Transverse colon (tissue), 4 donors: ENCODE data around the gene ARHGAP20.

Experiments used
- POLR2A ChIP-seq: fragments of 450-650 bp; IDR thresholded peaks from one replicate; pipeline ENCODE4 v1.6.1; 2016; ENCODE audit warnings: antibody characterized with exemption, mild to moderate bottlenecking, moderate library complexity
- POLR2AphosphoS5 ChIP-seq, 3 donors: sonication (generic); formaldehyde crosslinking; IDR thresholded peaks; one replicate each; pipeline ENCODE4 v1.6.1; 2016; ENCODE audit warnings: antibody characterized with exemption in 3 of 3
- TF ChIP-seq, protein P1 (sequence below), 5 experiments: fragments of 200-600 bp in 3 of 5; fragments of 450-650 bp in 2 of 5; sonication (generic) in 3 of 5; IDR thresholded peaks; 1 replicate in 2 of 5; 2 replicates in 3 of 5; pipeline ENCODE4 v1.5.1; 2016 to 2017; ENCODE audit warnings: antibody characterized with exemption in 5 of 5, inconsistent platforms in 3 of 5, mild to moderate bottlenecking in 2 of 5, moderate library complexity in 1 of 5

DNA sequence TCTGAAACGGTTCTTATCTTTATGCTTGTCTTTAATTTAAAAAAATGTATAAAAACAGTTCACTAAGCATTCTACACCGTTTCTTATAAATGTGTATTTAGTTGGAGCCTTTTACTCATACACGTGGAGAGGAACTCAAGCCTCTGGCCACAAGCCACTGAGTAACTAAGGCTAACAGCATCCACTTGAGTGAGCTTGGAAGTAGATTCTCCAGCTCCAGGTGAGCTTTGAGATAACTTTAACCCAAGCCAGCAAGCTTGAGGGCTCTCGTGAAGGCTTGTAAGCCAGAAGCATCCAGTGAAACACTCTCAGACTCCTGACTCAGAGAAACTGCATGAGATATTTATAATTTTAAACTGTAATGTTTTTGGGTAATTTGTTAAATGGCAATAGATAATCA is 82.6 kb downstream of the ARHGAP20 start:
- TF ChIP-seq, protein P1, sequence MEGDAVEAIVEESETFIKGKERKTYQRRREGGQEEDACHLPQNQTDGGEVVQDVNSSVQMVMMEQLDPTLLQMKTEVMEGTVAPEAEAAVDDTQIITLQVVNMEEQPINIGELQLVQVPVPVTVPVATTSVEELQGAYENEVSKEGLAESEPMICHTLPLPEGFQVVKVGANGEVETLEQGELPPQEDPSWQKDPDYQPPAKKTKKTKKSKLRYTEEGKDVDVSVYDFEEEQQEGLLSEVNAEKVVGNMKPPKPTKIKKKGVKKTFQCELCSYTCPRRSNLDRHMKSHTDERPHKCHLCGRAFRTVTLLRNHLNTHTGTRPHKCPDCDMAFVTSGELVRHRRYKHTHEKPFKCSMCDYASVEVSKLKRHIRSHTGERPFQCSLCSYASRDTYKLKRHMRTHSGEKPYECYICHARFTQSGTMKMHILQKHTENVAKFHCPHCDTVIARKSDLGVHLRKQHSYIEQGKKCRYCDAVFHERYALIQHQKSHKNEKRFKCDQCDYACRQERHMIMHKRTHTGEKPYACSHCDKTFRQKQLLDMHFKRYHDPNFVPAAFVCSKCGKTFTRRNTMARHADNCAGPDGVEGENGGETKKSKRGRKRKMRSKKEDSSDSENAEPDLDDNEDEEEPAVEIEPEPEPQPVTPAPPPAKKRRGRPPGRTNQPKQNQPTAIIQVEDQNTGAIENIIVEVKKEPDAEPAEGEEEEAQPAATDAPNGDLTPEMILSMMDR (IDR thresholded peaks at IDR 0.05): no peak
- TF ChIP-seq POLR2AphosphoS5 (IDR thresholded peaks at IDR 0.05) (no peak), POLR2A (no peak)
